Measurements from ENCODE around the gene PGA4. TPM values are rescaled to one million over a fixed set of nuclear protein-coding genes. Genes with fewer than 3 reads are reported as not detected.

PGA4 gene
- total RNA-seq, 2 experiments from 2014 or later, result not detected

- DNase-seq, result no peak
- Mint-ChIP-seq H3K9me3 (no peaks in the 10 kb centered on the region), H3K36me3 (ENCODE audit: low read depth) (no peaks in the 10 kb centered on the region), H3K4me3 (no peak overlapping the region), H3K27ac (no peak overlapping the region), H3K27me3 (no peaks in the 10 kb centered on the region), H3K4me1 (no peaks in the 10 kb centered on the region)
- ChIA-PET CTCF (interaction anchor here (0.6 to 1.9 kb wide), 2 partner anchors 13 to 28 kb away, joined by 3 to 5 read pairs; partner anchors contain the start of gene VWCE), POLR2A (no interaction called here)
Observed at GRCh38 chr11:61280883-61281580, 58.9 kb downstream of the PGA4 start.

Other genes starting within 250 kb of the PGA4 start
- 100 to 1,000 TPM; 379 to 405 TPM for gene CD5, start 119.9 kb upstream of the PGA4 start, total RNA-seq
- gene VPS37C, start 60.9 kb upstream of the PGA4 start, total RNA-seq, result 1 to 10 TPM; 5.5 to 5.8 TPM
- gene PGA3, start 18.8 kb upstream of the PGA4 start, total RNA-seq, result not detected
- gene PGA5, start 18.8 kb downstream of the PGA4 start, total RNA-seq, result not detected
- 1 to 10 TPM; 1.6 to 1.7 TPM for gene VWCE, start 73.0 kb downstream of the PGA4 start, total RNA-seq
- 100 to 1,000 TPM; 207 to 222 TPM for gene DDB1, start 110.8 kb downstream of the PGA4 start, total RNA-seq
- gene TKFC, start 110.9 kb downstream of the PGA4 start, total RNA-seq, result 10 to 100 TPM; 40.0 to 46.9 TPM
- 10 to 100 TPM; 49.4 to 59.6 TPM for gene CYB561A3, start 139.5 kb downstream of the PGA4 start, total RNA-seq
- 10 to 100 TPM; 52.0 to 60.4 TPM for gene TMEM138, start 140.0 kb downstream of the PGA4 start, total RNA-seq
- 1 to 10 TPM; 3.7 to 6.3 TPM for gene TMEM216, start 170.2 kb downstream of the PGA4 start, total RNA-seq
- gene CPSF7, start 207.6 kb downstream of the PGA4 start, total RNA-seq, result 100 to 1,000 TPM; 106 to 133 TPM
- gene SDHAF2, start 207.8 kb downstream of the PGA4 start, total RNA-seq, result 10 to 100 TPM; 42.4 to 48.3 TPM